Inflammatory macrophage treated with lipopolysaccharide for 4 hours (primary cell): Measurements from ENCODE around the gene ZNF302.

Source experiments
- DNase-seq: peaks from one replicate; pipeline ENCODE4 v3.0.0-alpha.2; 2020

Gene ZNF302

DNA sequence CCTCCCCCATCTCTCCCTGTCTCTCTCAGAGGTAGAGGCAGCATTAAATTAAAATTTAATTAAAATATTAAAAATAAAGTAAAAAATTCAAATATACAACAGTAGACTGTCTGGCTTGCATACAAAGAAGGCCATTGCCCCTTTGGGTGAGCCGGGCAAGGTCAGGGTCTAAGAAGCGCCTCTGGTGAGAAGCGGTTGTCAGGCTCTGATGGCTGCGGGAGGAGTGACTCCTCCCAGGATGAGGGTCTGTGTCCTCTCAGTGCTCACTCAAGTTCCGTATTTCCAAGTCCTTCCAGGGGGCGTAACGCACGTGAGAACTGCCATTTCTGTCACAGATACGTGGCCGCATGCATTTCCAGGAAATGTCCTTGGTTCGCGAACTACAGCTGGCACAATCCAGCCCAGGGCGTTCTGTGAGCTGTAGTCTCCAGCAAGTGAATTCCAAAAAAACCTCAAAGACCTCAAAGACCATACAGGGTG lies 55.8 kb downstream of the ZNF302 start:
- DNase-seq = no peak

- DNase-seq = peak; percentile 87
Measured at GRCh38 chr19:34733746-34734536, 56.5 kb downstream of the ZNF302 start, which contains the start of gene ZNF181. Gene ZNF181, plus strand, starts transcription at chr19:34734243. Its CDS starts 795 bp downstream, at chr19:34735038.

- DNase-seq = peak; percentile 83
Measured at GRCh38 chr19:34734537-34735103, 57.1 kb downstream of the ZNF302 start.
